Measurements from ENCODE around the gene CD9.
"Not testable (repeated sequence)": the region's sequence is repeated elsewhere in the genome, so short reads cannot be mapped to it uniquely, and the experiment has no call there.

DNA sequence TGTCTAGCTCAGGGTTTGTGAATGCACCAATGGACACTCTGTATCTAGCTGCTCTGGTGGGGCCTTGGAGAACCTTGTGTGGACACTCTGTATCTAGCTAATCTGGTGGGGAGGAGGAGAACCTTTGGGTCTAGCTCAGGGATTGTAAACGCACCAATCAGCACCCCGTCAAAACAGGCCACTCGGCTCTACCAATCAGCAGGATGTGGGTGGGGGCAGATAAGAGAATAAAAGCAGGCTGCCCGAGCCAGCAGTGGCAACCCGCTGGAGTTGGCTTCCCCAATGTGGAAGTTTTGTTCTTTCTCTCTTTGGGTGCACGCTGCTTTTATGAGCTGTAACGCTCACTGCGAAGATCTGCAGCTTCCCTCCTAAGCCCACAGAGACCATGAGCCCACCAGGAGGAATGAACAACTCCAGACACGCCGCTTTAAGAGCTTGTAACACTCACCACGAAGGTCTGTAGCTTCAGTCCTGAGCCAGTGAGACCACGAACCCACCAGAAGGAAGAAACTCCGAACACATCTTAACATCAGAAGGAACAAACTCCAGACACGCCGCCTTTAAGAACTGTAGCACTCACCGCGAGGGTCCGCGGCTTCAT, 40.1 kb upstream of the CD9 start:
- not testable (repeated sequence) for TF ChIP-seq POLR2A (IDR thresholded peaks at IDR 0.05; ENCODE audit: low read depth, low read length); POLR2AphosphoS5 (IDR thresholded peaks at IDR 0.05; ENCODE audit: low read depth, low read length); TAF1 (IDR thresholded peaks at IDR 0.05; ENCODE audit: low read depth, low read length); PAX5 (IDR thresholded peaks at IDR 0.05; ENCODE audit: insufficient read depth, low read length, severe bottlenecking); POU2F2 (IDR thresholded peaks at IDR 0.05; ENCODE audit: low read depth, low read length)
